DOHH2 (cell line): ENCODE measurements around the gene SRRM1.

Experiments used
- EZH2phosphoT487 ChIP-seq: fragments of 200-600 bp; sonication (generic); IDR thresholded peaks from 2 replicates; pipeline ENCODE4 v1.6.1; 2017; ENCODE audit warnings: borderline replicate concordance, mild to moderate bottlenecking, antibody characterized with exemption, low read length, moderate library complexity, mixed read lengths
- TF ChIP-seq, protein P1 (sequence below): fragments of 200-600 bp; sonication (generic); IDR thresholded peaks from one replicate; pipeline ENCODE4 v1.5.1; 2014; ENCODE audit warnings: antibody characterized with exemption, mild to moderate bottlenecking, low read depth, low read length; ENCODE audit not compliant: poor library complexity, severe bottlenecking

DNA sequence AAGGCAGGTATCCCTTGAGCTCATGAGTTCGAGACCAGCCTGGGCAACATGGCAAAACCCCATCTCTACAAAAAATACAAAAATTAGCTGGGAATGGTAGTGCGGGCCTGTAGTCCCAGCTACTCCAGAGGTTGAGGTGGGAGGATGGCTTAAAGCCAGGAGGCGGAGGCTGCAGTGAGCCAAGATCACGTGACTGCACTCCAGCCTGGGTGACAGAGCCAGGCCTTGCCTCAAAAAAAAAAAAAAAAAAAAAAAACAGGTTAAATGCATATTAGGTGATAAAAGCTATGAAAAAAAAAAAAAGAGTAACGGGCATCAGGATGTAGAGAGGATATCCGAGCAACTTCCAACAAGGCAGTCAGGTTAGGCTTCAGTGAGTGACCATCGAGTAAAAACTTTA lies 2.8 kb upstream of the SRRM1 start:
- TF ChIP-seq, protein P1, sequence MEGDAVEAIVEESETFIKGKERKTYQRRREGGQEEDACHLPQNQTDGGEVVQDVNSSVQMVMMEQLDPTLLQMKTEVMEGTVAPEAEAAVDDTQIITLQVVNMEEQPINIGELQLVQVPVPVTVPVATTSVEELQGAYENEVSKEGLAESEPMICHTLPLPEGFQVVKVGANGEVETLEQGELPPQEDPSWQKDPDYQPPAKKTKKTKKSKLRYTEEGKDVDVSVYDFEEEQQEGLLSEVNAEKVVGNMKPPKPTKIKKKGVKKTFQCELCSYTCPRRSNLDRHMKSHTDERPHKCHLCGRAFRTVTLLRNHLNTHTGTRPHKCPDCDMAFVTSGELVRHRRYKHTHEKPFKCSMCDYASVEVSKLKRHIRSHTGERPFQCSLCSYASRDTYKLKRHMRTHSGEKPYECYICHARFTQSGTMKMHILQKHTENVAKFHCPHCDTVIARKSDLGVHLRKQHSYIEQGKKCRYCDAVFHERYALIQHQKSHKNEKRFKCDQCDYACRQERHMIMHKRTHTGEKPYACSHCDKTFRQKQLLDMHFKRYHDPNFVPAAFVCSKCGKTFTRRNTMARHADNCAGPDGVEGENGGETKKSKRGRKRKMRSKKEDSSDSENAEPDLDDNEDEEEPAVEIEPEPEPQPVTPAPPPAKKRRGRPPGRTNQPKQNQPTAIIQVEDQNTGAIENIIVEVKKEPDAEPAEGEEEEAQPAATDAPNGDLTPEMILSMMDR: no peak
- TF ChIP-seq EZH2phosphoT487: no peak
